Measurements from ENCODE around the gene PCA3.
A peak's percentile ranks its signal among the peaks of the same experiment; 100 is the strongest.

Gene PCA3

GRCh38 chr9:76729116-76729515 lies 35.1 kb upstream of the PCA3 start:
- H3K9ac ChIP-seq, result 0 out of 2 replicates have a peak overlapping the region, but pooled peaks have one; percentile 2
- no peaks in the 10 kb centered on the region for H3K79me2 ChIP-seq (ENCODE audit: insufficient read depth, low read depth)
- no peak for TF ChIP-seq CTCF (conservative IDR thresholded peaks at IDR 0.05; ENCODE audit: low read depth, low read length)
- H3K4me2 ChIP-seq, result peak overlapping the region; percentile 91
- no peaks in the 10 kb centered on the region for H3K36me3 ChIP-seq (ENCODE audit: insufficient read depth)
- no peaks in the 10 kb centered on the region for H4K20me1 ChIP-seq (ENCODE audit: insufficient read depth)
- no peaks in the 10 kb centered on the region for H3K27me3 ChIP-seq (ENCODE audit: insufficient read depth, low read depth)
- H3K4me3 ChIP-seq (IDR thresholded peaks at IDR 0.05; ENCODE audit: insufficient read depth, low read depth, low read length), result no peak overlapping the region
- H3K27ac ChIP-seq, result peak overlapping the region; percentile 4; the same call in 1 of the 2 replicates
- peaks cover 63% of the 10 kb centered on the region for H3K4me1 ChIP-seq (ENCODE audit: low read depth, poor library complexity, severe bottlenecking)
- peak overlapping the region; percentile 15; the same call in 1 of the 2 replicates for H2AFZ ChIP-seq (ENCODE audit: low read depth)

- no peak for TF ChIP-seq CTCF (conservative IDR thresholded peaks at IDR 0.05; ENCODE audit: low read depth, low read length)
These were observed 34.1 kb upstream of the PCA3 start for GRCh38 chr9:76729980-76730737.

GRCh38 chr9:76730801-76731200 lies 33.4 kb upstream of the PCA3 start:
- Histone ChIP-seq H3K79me2 (ENCODE audit: insufficient read depth, low read depth) (no peaks in the 10 kb centered on the region), H3K36me3 (ENCODE audit: insufficient read depth) (no peaks in the 10 kb centered on the region), H3K27me3 (ENCODE audit: insufficient read depth, low read depth) (no peaks in the 10 kb centered on the region), H3K9ac (no peak overlapping the region), H3K27ac (no peak overlapping the region), H4K20me1 (ENCODE audit: insufficient read depth) (no peaks in the 10 kb centered on the region), H2AFZ (ENCODE audit: low read depth) (no peak overlapping the region), H3K4me2 (no peak overlapping the region), H3K4me1 (ENCODE audit: low read depth, poor library complexity, severe bottlenecking) (peaks cover 47% of the 10 kb centered on the region), H3K4me3 (IDR thresholded peaks at IDR 0.05; ENCODE audit: insufficient read depth, low read depth, low read length) (no peak overlapping the region)
- TF ChIP-seq CTCF (conservative IDR thresholded peaks at IDR 0.05; ENCODE audit: low read depth, low read length), result no peak

More at GRCh38 chr9:76729980-76730737, 34.1 kb upstream of the PCA3 start:
- Histone ChIP-seq H3K4me1 (ENCODE audit: low read depth, poor library complexity, severe bottlenecking) (peaks cover 53% of the 10 kb centered on the region), H4K20me1 (ENCODE audit: insufficient read depth) (no peaks in the 10 kb centered on the region), H3K79me2 (ENCODE audit: insufficient read depth, low read depth) (no peaks in the 10 kb centered on the region), H3K4me3 (IDR thresholded peaks at IDR 0.05; ENCODE audit: insufficient read depth, low read depth, low read length) (no peak overlapping the region), H2AFZ (ENCODE audit: low read depth) (no peak overlapping the region), H3K27ac (no peak overlapping the region), H3K27me3 (ENCODE audit: insufficient read depth, low read depth) (no peaks in the 10 kb centered on the region), H3K36me3 (ENCODE audit: insufficient read depth) (no peaks in the 10 kb centered on the region), H3K9ac (no peak overlapping the region), H3K4me2 (peak overlapping the region; percentile 91)

- Histone ChIP-seq H3K4me3 (IDR thresholded peaks at IDR 0.05; ENCODE audit: insufficient read depth, low read depth, low read length) (no peak overlapping the region), H4K20me1 (ENCODE audit: insufficient read depth) (no peaks in the 10 kb centered on the region), H3K4me1 (ENCODE audit: low read depth, poor library complexity, severe bottlenecking) (peaks cover 30% of the 10 kb centered on the region), H2AFZ (ENCODE audit: low read depth) (no peak overlapping the region), H3K4me2 (no peak overlapping the region), H3K27ac (no peak overlapping the region), H3K79me2 (ENCODE audit: insufficient read depth, low read depth) (no peaks in the 10 kb centered on the region), H3K27me3 (ENCODE audit: insufficient read depth, low read depth) (no peaks in the 10 kb centered on the region), H3K9ac (no peak overlapping the region), H3K36me3 (ENCODE audit: insufficient read depth) (no peaks in the 10 kb centered on the region)
- no peak for TF ChIP-seq CTCF (conservative IDR thresholded peaks at IDR 0.05; ENCODE audit: low read depth, low read length)
These were observed 31.8 kb upstream of the PCA3 start for GRCh38 chr9:76732341-76732958.

All from KMS-11 (cell line).